HG03460 (cell line): ENCODE results near the gene DYNC1H1.
"Not testable (repeated sequence)": the region's sequence is repeated elsewhere in the genome, so short reads cannot be mapped to it uniquely, and the experiment has no call there.

ENCODE experiments used
- ATAC-seq: cut with Tn5 transposase; IDR thresholded peaks from one replicate; pipeline ENCODE4 v1.9.1; 2021; ENCODE audit not compliant: unreplicated experiment

DYNC1H1 gene

DNA sequence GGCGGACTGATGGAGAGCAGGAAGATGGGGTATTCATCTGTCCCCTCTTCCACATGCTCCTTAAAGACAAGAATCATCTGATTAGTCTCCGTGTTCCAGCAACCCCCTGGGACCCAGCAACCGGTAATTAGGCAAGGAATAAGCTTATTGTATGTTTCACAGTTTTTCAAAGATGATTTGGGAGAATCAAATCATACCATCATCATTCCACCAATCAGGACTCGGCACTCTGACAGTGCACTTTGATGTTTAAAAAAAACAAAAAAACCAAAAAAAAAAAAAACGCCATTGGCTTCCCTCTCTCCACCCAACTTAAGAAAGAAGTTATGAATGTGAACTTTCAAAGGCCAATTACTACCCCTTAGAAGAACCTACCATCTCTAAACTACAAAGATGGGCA, 1.3 kb upstream of the DYNC1H1 start:
- no peak for ATAC-seq

DNA sequence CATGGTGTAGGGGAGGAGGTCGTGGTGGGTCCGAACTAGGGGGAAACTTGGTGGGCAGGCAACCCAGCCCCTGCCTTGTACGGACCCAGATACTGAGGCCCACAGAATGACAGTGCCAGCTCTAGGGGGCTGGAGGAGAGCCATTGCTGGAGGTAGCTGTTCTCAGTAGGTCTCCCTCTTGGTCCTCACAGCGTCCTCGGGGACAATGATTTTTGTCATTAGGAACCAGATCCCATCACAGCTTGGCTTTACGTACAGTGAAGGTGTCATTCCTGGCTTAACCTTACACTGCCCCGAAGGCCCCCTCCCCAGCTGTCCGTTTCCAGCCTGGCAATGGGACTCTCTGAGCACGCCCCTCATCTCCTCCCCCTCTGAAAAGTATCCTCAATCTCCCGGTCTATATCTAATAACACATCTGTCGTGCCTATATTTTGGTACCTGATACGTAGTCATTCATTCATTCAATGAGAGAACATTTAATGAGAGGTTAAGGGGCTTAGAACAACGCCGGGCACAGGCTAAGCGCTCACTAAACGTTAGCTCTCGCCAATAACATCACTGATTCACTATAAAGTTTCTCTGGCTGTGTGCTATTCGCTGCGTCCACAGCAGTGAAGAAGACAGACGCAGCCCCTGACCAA, 597 bp upstream of the DYNC1H1 start:
- no peak for ATAC-seq

DNA sequence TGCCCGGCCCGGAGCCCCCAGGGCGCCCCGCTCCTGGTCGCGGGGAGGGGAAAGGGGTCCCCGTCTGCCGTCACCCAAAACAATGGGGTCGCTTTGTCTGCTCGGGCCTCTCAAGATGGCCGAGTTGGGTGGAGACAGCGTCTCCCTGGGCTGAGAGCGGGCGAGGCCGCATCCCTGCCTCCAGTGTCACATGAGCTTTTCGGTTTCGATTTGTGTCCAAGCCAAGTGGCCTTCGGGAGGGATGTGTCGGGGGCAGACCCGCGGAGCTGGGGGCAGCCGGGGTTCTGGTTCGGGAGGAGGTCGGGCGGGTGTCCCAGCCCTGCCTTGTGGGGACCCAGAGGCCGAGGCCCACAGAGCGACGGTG, 790 bp downstream of the DYNC1H1 start:
- ATAC-seq: peak; percentile 31

DNA sequence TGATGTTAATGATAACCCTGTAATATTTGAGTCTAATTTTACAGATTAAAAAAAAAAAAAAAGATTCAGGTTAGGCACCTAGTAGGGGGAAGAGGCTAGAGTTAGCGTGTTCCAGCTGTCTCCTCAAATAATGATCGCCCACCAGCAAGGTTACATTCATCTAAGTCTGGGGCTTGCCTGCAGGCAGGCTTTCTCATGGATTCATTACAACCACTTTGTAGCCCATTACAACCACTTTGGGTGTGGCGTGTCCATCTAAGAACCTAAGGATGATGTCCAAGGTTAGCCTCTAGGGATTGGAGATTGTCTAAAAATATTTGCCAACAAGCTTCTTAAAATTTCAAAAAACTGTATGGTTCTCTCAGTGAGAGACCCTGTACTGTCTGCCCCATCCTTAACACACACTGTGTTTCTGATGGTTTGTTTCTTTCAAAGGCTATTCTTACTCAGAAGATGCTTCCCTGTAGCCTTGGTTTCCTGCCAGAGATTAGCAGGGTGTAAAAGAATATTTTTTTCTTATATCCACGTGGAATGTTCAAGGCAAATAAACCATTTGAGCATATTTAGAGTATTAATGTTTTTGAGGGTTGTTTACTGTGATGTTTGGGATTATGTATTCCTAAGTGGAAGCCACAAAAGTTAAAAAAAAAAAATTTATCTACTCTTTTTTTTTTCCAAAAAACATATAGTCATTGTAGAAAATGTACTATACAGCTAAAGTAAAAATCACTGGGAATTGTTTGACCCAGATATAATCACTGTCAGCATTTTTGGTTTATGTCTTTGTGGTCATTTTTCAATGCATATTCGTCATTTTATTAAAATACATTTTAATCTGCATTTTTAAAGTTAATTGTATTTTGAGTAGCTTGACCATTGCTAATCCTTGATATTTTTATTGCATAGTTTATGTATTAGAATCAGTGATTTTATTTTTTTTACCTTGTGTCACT, 1.7 kb downstream of the DYNC1H1 start:
- no peak for ATAC-seq

DNA sequence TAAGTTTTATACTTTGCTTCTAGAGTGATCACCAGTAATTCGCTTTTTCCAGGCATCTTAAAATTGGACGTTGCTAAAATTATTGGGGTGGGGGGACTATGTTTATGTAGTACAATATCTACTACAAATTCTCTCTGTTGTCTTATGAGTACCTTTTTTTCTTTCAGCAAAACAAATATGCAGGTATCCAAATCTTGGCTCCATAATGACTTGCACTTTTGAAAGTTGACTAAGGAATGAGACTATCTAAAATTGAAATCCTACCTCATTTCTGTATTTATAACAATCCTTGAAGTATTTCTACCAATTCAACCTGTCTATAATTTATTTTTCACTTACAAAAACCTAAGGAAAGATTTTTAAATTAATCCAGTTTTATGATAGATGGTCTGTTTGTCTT, 2.4 kb downstream of the DYNC1H1 start:
- ATAC-seq: no peak

DNA sequence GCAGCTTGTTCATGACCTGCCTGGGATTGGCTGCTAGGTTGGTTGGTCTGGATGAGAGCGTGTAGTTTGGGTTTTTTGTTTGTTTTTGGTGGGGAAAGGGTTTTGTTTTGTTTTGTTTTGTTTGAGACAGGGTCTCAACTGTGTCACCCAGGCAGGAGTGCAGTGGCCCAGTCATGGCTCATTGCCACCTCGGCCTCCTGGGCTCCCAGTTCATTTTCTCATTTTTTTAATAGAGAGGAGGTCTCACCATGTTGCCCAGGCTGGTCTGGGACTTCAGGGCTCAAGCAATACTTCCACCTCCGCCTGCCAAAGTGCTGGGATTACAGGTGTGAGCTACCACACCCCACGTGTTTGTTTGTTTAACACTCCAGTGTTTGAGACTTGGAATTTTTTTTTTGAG, 3.8 kb downstream of the DYNC1H1 start:
- ATAC-seq: no peak

DNA sequence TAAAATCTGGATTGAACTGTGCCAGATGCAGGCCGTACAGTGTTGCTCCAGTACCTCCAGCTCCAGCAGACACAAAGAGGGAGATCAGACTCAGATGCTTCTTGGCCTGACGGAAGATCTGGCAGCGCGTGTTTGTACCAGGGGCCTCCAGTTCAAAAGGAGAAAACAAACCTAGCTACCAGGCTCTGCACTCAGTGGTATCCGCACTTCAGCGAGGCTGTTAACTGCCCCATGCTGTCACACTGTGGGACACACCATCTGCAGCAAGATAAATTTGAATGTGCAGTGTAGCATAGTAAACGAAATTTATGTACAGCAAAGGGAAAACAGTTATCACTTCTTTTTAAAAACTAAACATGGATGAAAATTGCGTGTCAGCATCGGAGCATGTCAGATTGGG, 5.1 kb downstream of the DYNC1H1 start:
- ATAC-seq: no peak

DNA sequence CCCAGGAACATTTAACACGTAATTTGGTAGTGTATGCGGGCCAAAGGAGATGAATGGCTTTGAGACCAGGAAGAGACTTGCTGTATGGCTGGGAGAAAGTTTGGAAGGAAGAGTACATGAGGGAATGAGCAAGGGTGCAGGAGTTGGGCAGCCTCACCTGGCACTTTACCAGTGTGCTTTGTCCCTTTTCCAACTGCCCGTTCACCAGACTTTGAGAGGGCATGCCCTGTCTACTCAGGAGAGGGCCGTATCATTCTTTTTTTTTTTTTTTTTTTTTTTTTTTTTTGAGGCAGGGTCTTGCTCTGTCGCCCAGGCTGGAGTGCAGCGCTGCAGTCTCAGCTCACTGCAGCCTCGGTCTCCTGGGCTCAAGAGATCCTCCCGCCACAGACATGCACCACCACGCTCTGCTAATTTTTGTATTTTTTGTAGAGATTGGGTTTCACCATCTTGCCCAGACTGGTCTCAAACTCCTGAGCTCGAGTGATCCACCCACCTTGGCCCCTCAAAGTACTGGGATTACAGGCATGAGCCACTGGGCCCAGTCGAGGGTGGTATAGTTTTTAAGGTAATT, 6.5 kb downstream of the DYNC1H1 start:
- ATAC-seq: no peak

DNA sequence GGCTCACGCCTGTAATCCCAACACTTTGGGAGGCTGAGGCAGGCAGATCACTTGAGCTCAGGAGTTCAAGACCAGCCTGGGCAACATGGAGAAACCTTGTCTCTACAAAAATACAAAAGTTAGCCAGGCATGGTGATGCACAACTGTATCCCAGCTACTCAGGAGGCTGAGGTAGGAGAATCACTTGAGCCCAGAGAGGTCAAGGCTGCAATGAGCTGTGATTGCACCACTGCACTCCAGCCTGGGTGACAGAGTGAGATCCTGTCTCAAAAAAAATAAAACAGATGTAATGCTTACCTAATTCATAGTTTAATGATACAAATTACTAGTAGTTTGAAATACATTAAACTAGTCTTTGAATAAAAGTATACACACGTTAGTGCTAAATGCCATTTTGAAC, 7.1 kb downstream of the DYNC1H1 start:
- ATAC-seq: not testable (repeated sequence)

DNA sequence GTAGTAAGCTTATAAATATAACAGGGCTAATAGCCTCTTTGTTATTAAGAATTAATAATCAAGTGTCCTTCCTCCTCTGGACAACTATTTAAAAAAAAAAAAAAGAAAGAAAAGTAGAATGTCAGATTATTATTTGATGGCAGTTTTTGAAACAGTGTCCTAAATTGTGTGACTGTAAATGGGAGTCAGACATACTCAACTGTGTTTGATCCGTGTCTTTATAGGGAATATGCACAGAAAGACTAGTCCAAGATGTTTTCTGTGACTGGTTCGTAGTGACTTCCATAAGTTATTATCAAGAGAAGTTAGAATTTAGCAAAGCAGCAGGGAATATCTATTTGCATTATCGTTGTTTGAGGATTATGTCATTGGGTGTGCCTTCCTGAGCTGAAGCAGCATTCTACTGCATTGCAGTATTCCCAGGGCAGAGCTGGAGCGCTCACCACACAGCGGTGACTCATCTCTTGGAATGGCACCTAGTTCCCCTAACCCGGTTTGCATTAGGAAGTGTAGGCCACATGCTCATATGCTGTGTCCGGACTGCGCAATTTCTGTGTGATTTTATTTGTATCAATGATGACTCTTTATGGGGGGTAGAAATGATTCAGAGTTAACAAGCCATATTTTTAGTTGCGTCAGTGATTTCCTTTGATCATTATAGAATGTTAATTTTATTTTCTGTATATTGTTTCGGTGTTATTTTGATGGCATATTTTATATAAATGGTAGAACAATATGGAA, 7.9 kb downstream of the DYNC1H1 start:
- ATAC-seq: no peak

DNA sequence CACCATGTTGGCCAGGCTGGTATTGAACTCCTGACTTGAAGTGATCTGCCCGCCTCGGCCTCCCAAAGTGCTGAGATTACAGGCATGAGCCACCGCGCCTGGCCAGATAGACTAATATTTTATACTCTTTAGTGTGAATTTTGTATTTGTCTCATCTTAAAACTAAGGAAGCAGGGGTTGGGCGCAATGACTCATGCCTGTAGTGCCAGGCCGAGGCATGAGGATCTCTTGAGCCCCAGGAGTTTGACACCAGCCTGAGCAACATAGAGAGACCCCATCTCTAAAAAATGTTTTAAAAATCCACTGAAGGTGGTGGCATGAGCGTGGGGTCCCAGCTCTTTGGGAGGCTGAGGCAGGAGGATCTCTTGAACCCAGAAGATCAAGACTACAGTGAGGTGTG, 9.0 kb downstream of the DYNC1H1 start:
- ATAC-seq: no peak

DNA sequence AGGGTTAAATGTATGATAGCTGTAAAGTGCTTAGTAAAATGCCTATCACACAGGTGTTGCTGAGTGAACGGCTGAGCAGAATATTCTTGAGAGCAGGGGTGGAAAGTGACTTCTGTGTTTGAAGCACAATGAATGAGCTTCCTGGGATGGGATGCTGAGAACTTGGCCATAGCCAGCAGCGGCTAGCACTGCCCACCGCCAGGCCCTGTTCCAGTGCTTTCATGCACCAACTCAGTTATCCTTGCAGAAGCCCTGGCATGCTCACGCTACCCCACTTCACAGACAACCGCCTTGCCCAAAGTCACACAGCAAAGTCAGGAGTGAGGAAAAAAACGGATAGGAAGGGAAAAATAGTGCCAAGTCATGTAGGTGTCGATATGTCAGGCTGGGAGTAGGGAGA, 10.9 kb downstream of the DYNC1H1 start:
- no peak for ATAC-seq

DNA sequence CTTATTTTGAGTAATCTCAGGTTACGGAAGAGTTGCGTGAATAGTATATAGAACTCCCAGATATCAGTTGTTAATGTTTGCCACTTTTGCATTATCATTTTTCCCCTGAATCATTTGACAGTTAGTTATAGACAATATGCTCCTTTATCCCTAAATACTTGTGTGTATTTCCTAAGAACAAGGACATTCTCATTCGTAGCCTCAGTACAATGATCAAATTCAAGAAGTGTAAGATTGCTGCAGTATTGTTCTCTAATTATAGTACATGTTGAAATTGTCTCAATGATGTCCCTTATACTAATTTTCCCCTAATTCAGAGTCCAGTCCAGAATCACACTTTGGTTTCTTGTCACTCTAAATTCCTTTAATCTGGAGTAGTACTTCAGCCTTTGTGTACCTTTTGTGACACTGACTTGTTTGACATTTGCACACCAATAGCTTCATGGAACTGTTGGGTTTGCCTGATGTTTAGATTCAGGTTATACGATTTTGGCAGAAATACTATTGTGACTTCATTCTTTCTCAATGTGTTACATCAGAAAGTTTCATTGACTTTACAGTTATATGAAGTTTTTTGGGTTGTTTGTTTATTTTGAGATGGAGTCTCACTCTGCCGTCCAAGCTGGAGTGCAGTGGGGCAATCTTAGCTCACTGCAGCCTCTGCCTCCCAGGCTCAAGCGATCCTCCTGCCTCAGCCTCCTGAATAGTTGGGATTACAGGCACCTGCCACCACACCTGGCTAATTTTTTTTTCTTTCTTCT, 13.1 kb downstream of the DYNC1H1 start:
- no peak for ATAC-seq

DNA sequence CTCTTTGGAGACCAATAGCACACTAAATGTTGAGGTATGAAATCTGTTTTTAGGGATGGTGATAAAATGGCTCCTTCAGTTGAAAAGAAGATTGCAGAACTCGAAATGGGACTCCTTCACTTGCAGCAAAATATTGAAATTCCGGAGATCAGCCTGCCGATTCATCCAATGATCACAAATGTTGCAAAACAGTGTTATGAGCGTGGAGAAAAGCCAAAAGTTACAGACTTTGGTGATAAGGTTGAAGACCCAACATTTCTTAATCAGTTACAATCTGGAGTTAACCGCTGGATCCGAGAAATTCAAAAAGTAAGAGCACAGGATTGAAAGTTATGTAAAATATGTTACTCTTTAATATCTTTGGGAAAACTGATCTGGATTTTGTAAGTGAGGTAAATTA, 15.3 kb downstream of the DYNC1H1 start:
- ATAC-seq: no peak

DNA sequence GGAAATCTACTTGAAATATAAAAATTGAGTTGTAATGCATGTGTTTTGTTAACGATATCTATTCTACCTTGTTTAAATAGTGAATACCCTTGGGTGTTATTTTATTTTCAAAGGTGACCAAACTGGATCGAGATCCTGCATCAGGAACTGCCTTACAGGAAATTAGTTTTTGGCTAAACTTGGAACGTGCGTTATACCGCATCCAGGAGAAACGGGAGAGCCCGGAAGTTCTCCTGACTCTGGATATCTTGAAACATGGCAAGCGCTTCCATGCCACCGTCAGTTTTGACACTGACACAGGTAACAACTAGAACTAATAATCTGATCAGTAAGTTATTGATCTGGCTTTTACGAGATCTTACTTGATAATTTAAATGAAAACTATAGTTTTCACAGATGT, 15.9 kb downstream of the DYNC1H1 start:
- no peak for ATAC-seq

DNA sequence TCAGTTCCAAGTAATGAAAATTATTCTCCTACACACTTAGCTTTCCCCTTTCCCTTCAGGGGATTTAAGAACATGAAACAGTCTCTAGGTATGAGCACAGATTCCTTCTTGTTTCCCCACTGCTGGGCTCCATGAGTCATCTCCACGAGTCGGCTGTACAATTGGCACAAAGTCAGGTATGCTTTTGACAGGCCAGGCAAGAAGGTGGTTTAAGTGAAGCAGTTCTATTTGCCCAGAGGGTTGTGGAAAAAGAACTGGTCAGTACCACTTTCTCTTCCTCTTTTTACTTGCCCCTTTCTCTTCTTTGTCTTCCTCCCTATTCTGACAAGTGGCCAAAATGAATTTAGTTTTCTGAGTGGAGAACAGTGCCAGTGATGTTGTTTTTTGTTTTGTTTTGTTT, 16.3 kb downstream of the DYNC1H1 start:
- peak; percentile 93 for ATAC-seq

DNA sequence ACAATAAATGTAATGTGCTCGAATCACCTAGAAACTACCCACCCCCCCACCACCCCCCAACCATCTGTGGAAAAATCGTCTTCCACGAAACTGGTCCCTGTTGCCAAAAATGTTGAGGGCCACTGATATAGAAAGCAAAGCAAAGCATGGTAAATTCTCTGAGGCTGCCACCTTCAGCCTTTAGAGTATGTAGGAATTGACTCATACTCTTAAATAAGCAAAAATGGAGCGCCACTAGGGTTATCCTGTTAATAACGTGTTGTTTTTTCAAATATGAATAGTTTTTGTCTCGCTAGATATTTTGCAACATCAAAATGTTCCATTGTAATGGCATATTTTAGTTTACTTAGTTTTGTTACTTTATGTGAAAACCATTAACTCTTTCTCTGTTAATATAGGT, 18.2 kb downstream of the DYNC1H1 start:
- ATAC-seq: no peak

DNA sequence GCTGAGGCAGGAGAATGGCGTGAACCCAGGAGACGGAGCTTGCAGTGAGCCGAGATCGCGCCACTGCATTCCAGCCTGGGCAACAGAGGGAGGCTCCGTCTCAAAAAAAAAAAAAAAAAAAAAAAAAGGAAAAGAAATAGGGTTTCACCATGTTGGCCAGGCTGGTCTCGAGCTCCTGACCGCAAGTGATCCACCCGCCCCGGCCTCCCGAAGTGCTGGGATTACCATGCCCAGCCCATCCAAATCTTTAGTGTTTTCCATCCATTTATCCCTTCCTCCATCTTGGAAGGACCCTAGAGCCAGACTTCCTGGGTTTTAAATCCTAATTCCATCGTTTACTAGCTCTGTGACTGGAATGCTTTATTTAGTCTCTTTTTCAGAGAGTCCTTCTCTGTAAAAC, 20.5 kb downstream of the DYNC1H1 start:
- not testable (repeated sequence) for ATAC-seq

DNA sequence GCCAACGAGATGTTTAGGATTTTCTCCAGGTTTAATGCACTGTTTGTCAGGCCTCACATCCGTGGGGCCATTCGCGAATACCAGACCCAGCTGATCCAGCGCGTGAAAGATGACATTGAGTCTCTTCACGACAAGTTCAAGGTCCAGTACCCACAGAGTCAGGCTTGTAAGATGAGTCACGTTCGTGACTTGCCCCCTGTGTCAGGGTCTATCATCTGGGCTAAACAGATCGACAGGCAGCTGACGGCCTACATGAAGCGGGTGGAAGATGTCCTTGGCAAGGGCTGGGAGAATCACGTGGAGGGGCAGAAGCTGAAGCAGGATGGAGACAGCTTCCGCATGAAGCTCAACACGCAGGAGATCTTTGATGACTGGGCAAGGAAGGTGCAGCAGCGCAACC, 21.6 kb downstream of the DYNC1H1 start:
- no peak for ATAC-seq

DNA sequence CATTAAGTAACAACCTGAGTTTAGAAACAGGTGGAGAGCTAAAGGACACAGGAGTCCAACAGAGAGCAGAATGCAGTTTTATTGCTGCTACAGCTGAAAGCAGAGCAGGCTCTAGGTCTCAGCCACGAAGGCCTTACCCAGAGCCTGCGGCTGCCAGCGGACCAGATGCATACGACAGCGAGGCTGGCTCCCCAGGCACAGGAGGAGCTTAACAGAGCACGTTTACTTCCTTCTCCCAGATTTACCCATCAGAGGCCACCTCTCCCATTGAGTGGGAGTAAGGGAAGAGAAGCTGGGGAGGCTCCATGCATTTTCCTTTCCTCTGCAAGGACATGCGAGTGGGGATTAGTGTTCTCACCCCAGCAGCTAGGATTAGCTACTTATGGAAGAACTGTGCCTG, 22.6 kb downstream of the DYNC1H1 start:
- no peak for ATAC-seq

DNA sequence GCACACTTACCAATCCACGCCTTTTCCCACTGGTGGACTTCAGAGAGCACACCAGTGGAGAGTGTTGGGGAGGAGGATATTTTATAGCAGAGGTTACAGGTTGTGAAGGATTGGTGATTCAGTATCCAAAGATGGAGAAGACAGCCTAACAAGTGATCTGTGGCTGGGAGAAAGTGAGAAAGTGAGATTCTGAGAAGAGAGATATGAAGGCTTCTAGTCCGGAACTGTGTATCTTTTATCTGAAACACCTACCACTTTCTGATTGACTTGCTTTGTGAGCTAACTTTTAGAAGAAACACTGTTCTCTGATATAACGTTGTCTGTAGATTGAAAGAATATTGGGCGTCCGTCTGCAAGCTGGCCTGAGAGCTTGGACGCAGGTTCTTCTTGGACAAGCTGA, 24.0 kb downstream of the DYNC1H1 start:
- ATAC-seq: no peak
